IPS DF 6.9 (cell line): ENCODE results near the gene FBXO15.

Source experiments
- DNase-seq: peaks from one replicate; pipeline ENCODE4 v3.0.0-alpha.2; 2013; ENCODE audit warnings: low read depth, low spot score
- H3K27ac ChIP-seq: one replicate; pipeline ENCODE4 v1.5.1; 2013; ENCODE audit warnings: low read length, control low read depth
- H3K27me3 ChIP-seq: 2 replicates; pipeline ENCODE4 v1.6.1; 2013; ENCODE audit warnings: mild to moderate bottlenecking, low read length; ENCODE audit not compliant: control insufficient read depth, insufficient read depth
- H3K36me3 ChIP-seq: 2 replicates; pipeline ENCODE4 v1.6.1; 2013; ENCODE audit warnings: low read length; ENCODE audit not compliant: control insufficient read depth, insufficient read depth
- H3K4me1 ChIP-seq: 2 replicates; pipeline ENCODE4 v1.6.1; 2013; ENCODE audit warnings: low read length; ENCODE audit not compliant: control insufficient read depth, insufficient read depth
- H3K4me3 ChIP-seq: 2 replicates; pipeline ENCODE4 v1.5.1; 2013; ENCODE audit warnings: mild to moderate bottlenecking, low read length
- H3K9me3 ChIP-seq: 2 replicates; pipeline ENCODE4 v1.6.1; 2013; ENCODE audit warnings: low read length, inconsistent platforms; ENCODE audit not compliant: control insufficient read depth, insufficient read depth
- WGBS: extraction: QIAGEN DNeasy Blood & Tissue Kit; methylation state at CpG from one replicate; pipeline ENCODE4 v1.1.7; 2013; ENCODE audit warnings: mixed read lengths, missing lambda C conversion rate; ENCODE audit not compliant: insufficient read length, insufficient coverage; 5-methylcytosine and 5-hydroxymethylcytosine counted together

The FBXO15 gene, protein sequence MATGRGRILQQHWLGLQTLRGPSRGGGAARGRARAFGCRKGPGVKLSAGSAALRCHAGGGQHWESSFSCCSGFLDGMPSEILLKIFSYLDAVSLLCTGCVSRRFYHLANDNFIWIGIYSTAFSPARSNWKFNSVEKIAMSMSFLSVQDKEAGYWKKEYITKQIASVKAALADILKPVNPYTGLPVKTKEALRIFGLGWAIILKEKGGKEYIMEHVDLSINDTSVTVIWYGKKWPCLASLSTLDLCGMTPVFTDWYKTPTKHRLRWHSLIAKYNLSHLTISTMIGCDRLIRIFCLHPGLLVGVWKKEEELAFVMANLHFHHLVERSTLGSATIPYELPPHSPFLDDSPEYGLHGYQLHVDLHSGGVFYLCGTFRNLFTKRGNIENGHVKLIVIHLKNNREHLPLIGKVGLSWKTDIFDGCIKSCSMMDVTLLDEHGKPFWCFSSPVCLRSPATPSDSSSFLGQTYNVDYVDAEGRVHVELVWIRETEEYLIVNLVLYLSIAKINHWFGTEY

DNA sequence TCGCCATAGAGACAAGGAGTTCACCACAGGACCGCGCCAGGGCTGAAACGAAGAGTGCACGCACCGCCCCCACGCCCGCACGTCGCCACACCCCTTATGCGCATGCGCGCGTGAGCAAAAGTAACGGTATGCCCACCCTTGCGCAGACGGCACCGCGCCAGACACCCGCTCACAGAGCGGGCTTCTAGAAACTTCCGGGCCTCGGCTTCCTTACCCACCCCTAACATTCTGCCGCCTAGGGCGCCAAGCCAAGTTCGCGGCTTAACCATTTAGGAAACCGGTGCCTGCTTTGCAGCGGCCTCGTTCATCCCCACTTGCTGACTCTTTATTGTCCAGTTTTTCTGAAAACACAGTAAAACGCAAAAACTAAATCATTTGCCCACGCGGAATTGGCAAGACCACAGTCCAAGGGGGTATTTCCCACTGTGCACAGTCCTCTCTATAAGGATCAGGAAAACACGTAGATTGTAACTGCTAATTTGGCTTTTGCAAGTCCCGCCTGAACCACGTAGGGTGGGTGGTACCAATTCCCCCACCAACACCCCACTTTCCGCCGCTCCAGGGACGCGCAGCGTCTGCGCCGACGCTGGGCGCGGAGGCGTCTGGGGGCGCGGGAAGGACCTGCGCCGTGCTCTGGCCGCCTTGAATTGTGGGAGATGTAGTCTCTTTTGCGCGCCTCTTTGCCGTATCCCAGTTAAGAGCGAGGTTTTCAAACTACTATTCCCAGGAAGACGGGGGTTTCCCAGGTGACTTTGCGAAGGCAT lies at the start of gene FBXO15, which contains the start of gene TIMM21:
Gene FBXO15 (minus strand): TSS at position 56 of the 764 bp plus-strand sequence. CDS start 49 bp downstream, at position 7.
Gene TIMM21 (plus strand): TSS at position 745 of the 764 bp plus-strand sequence. CDS start 286 bp downstream, outside the sequence.
- Histone ChIP-seq H3K27ac (no peak within 1 kb of the TSS), H3K9me3 (no peaks in the 10 kb centered on the region), H3K36me3 (no peaks in the 10 kb centered on the region), H3K27me3 (no peaks in the 10 kb centered on the region), H3K4me1 (0 out of 2 replicates have a peak, but pooled peaks cover 2% of the 10 kb centered on the region), H3K4me3 (peak within 1 kb of the TSS; percentile 94)
- WGBS = no CpG with 5 or more reads among the region's 58 CpGs
- peak; percentile 89 for DNase-seq

DNA sequence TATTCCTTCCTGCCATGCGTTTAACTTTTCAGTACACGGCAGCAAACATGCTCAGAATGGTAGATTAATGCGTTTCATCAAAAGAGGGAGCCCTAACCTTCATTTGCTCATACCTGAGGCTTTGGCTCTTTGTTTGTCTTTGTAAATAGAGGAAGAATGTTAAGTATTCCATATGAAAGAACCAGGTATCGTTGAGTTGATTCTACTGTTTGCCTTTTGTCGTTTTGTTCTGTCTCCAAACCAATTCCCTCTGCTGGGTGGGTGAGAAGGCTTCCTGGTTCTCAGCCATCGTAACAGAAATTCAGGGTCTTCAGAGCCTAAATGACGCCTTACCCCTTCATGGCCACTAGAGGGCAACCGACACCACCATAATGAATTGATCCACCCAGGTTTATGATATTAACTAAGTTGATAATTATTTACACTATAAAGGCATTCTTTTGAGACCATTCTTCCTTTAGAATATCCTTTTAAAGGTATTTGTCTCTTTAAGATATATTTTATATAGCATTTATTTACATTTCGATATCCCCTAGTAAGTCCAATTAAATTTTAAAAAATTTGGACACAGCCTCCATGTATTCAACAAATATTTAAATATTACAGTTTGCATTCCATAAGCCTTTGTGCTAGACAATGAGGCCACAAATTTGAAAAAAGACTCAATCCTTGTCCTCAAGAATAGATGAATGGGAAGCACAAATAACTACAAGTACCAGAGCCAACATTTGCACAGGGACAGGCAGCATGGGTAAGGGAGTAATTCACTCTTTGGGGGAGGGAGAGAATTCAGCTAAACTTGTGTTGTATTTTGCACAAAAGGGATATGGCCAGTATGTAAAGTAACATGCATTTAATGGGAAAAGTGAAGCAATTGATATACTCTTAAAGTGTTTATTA lies 48.8 kb upstream of the FBXO15 start:
- Histone ChIP-seq H3K36me3 (no peaks in the 10 kb centered on the region), H3K27ac (no peak overlapping the region), H3K4me3 (no peak overlapping the region), H3K9me3 (no peaks in the 10 kb centered on the region), H3K27me3 (no peaks in the 10 kb centered on the region), H3K4me1 (peaks cover 5% of the 10 kb centered on the region)
- DNase-seq = peak; percentile 45
- WGBS = no CpG with 5 or more reads among the region's 9 CpGs

DNA sequence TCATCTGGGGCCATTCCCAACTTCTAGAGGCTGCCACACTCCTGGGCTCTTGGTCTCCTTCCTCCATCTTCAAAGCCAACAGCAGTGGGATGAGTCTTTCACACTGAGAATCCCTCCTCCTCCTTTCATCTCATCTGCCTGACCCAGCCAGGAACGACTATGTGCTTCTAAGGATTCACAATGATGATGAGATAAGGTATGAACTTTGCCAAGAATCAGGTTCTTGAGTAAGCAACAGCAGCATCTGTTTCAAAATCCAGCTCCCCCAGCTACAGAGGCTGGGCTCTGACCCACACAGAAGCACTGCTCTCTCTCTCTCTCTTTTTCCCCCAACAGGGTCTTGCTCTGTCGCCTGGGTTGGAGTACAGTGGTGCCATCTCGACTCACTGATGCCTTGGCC lies 47.1 kb upstream of the FBXO15 start:
- Histone ChIP-seq H3K4me3 (no peak overlapping the region), H3K4me1 (peaks cover 5% of the 10 kb centered on the region), H3K36me3 (no peaks in the 10 kb centered on the region), H3K27ac (no peak overlapping the region), H3K9me3 (no peaks in the 10 kb centered on the region), H3K27me3 (no peaks in the 10 kb centered on the region)
- no CpG with 5 or more reads among the region's 3 CpGs for WGBS
- no peak for DNase-seq

DNA sequence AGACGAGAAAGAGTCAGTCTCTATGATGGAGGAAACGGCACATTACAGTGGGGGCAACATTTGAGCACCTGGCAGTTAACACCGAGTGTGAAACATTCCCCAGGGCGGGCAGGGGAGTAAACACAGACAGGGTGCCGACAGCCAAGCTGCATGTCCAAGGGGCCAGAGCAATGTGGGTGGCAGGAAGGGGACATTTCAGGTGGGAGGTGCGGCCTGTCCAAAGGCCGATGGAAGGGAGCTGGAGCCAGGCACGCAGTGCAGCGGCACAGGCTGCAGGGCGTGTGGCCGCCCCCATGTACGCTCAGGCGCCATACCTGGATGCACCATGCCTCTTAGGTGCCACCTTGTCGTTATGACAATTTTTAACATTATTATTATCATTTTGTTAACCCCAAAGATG lies 43.9 kb upstream of the FBXO15 start:
- no CpG with 5 or more reads among the region's 14 CpGs for WGBS
- no peak overlapping the region for H3K4me3 ChIP-seq

DNA sequence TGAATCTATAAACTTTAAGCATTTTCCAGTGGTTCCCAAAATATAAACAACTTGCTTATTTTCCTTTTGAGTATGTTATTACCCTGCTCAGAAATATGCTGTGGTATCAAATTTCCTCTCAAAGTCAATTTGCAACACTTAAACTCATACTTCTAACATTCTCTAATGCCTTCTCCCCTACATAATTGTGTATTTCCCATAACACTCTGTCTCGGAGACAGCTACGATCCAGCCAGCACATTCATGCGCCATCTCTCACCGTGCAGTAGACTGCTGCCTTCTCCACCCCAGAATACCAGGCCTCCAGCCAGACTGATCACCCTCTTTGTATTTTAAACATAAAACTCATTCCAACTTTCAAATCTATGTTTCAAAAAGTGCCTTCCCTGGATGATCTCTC lies 42.5 kb upstream of the FBXO15 start:
- Histone ChIP-seq H3K4me3 (no peak overlapping the region), H3K36me3 (no peaks in the 10 kb centered on the region), H3K27me3 (no peaks in the 10 kb centered on the region), H3K27ac (no peak overlapping the region), H3K4me1 (no peaks in the 10 kb centered on the region; the same call in 1 of the 2 replicates), H3K9me3 (no peaks in the 10 kb centered on the region)
- DNase-seq = no peak
- WGBS = no CpG with 5 or more reads among the region's 4 CpGs

More for the DNA sequence above, 43.9 kb upstream of the FBXO15 start:
- Histone ChIP-seq H3K27ac (no peak overlapping the region), H3K27me3 (no peaks in the 10 kb centered on the region), H3K4me1 (no peaks in the 10 kb centered on the region), H3K36me3 (no peaks in the 10 kb centered on the region), H3K9me3 (no peaks in the 10 kb centered on the region)
- no peak for DNase-seq

DNA sequence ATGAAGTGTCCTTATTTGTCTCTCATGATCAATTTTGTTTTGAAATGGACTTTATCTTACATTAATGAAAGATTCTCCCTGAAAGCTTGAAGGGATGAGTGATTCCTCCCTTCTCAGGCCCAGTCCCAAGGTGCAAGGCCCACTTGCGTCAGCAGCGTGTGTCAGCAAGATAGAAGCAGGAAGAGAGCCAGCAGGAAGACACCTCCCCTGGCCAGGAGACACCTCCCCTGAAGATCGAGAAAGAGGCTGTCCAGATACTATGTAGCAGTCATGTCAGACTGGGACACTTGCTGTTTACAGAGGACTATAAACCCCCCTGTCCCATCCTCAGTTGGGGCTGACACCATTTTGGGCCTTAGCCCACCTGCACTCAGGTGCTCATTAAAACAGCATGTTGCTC lies 39.0 kb upstream of the FBXO15 start:
- H3K9me3 ChIP-seq = no peaks in the 10 kb centered on the region
- no peaks in the 10 kb centered on the region for H3K36me3 ChIP-seq
- DNase-seq = no peak
- no peak overlapping the region for H3K4me3 ChIP-seq
- WGBS = no CpG with 5 or more reads among the region's 3 CpGs
- no peaks in the 10 kb centered on the region for H3K27me3 ChIP-seq
- H3K27ac ChIP-seq = no peak overlapping the region
- no peaks in the 10 kb centered on the region; the same call in 1 of the 2 replicates for H3K4me1 ChIP-seq

DNA sequence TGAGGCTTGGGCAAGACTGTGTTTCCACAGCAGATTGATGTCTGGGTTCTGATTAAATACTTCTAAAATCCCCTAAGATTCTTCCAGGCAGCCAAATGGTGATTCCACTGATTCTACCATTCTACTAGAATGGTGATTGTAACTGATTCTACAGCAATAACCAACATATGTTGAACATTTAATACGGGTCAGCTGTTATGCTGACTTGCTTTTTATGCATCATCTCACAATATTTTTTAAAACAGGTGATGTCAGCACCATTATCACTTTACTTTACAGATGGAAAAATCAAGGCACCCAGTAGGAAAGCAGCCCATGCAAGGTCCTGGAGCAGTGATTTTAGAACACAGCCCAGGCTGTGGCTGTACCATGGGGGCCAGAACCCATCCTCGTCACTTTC lies 38.2 kb upstream of the FBXO15 start:
- Histone ChIP-seq H3K36me3 (no peaks in the 10 kb centered on the region), H3K9me3 (no peaks in the 10 kb centered on the region), H3K4me1 (no peaks in the 10 kb centered on the region; the same call in 1 of the 2 replicates), H3K27ac (no peak overlapping the region), H3K4me3 (no peak overlapping the region), H3K27me3 (no peaks in the 10 kb centered on the region)
- WGBS = no CpG with 5 or more reads among the region's 2 CpGs
- DNase-seq = no peak

DNA sequence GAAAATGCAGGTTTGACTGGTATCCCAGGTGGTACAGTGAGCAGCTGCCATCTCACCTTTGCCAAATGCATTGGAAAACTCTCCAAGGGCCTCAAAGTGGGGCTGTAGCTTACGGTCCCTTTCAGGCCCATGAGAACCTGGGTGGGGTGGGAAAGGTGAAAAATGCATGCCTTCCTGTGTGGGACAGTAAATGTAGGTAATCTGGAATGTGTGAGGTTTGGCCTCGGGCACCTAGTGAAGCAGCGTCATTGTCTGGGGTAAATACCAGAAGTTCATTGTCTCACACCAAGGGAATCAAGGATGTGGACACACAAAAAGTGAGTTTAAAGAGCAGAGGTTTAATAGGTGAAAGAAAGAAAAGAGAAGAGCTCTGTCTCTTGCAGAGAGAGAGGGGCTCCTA lies 37.2 kb upstream of the FBXO15 start:
- no peak overlapping the region for H3K4me3 ChIP-seq
- H3K27ac ChIP-seq = no peak overlapping the region
- H3K36me3 ChIP-seq = no peaks in the 10 kb centered on the region
- H3K9me3 ChIP-seq = no peaks in the 10 kb centered on the region
- no peaks in the 10 kb centered on the region; the same call in 1 of the 2 replicates for H3K4me1 ChIP-seq
- no peak for DNase-seq
- no CpG with 5 or more reads among the region's 3 CpGs for WGBS
- H3K27me3 ChIP-seq = no peaks in the 10 kb centered on the region

DNA sequence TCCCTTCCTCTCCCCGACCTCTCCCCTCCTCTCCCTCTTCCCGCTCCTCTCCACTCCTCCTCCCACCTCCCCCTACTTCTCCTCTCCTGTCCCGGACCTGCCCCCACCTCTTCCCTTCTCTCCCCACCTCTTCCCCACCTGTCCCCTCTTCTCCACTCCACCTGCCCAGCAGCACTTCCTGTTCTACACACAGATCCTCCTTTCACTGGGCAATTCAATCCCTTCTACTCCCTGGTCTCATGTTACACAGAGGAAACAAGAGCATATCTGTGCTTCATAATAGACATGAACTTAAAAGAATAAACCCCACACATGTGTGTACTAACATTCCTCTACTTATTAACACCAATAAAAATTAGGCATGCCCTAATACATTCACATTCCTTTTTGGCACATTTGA lies 35.5 kb upstream of the FBXO15 start:
- H3K4me3 ChIP-seq = no peak overlapping the region
- no peaks in the 10 kb centered on the region for H3K9me3 ChIP-seq
- no peaks in the 10 kb centered on the region; the same call in 1 of the 2 replicates for H3K4me1 ChIP-seq
- no peak overlapping the region for H3K27ac ChIP-seq
- no peaks in the 10 kb centered on the region for H3K36me3 ChIP-seq
- WGBS = 100% methylated on average over 2 of the region's 3 CpGs
- DNase-seq = no peak
- no peaks in the 10 kb centered on the region for H3K27me3 ChIP-seq
